GM21737 (cell line): ENCODE data around the gene USP47.

Experiments
- ATAC-seq: cut with Tn5 transposase; IDR thresholded peaks from one replicate; pipeline ENCODE4 v1.9.1; 2021; ENCODE audit warnings: mild to moderate bottlenecking, moderate library complexity; ENCODE audit not compliant: unreplicated experiment

USP47 gene

GRCh38 chr11:11937433-11937832 is 95.7 kb downstream of the USP47 start:
- no peak for ATAC-seq

GRCh38 chr11:11937957-11938356 is 96.2 kb downstream of the USP47 start:
- no peak for ATAC-seq

GRCh38 chr11:11940551-11940950 is 98.8 kb downstream of the USP47 start:
- ATAC-seq: no peak

- no peak for ATAC-seq
Observed at GRCh38 chr11:11942668-11943067, 100.9 kb downstream of the USP47 start.

- ATAC-seq: no peak
Observed at GRCh38 chr11:11944444-11944843, 102.7 kb downstream of the USP47 start.

- no peak for ATAC-seq
Observed at GRCh38 chr11:11946180-11946579, 104.4 kb downstream of the USP47 start.

GRCh38 chr11:11946878-11947277 is 105.1 kb downstream of the USP47 start:
- no peak for ATAC-seq

GRCh38 chr11:11947825-11948224 is 106.1 kb downstream of the USP47 start:
- ATAC-seq: no peak

GRCh38 chr11:11948242-11948947 is 106.6 kb downstream of the USP47 start:
- no peak for ATAC-seq

GRCh38 chr11:11949482-11949881 is 107.7 kb downstream of the USP47 start:
- no peak for ATAC-seq

- no peak for ATAC-seq
Observed at GRCh38 chr11:11952036-11952435, 110.3 kb downstream of the USP47 start.

- no peak for ATAC-seq
Observed at GRCh38 chr11:11956006-11956405, 114.2 kb downstream of the USP47 start.

GRCh38 chr11:11958403-11959231 is 116.8 kb downstream of the USP47 start:
- no peak for ATAC-seq

GRCh38 chr11:11959601-11960000 is 117.8 kb downstream of the USP47 start:
- no peak for ATAC-seq

- no peak for ATAC-seq
Observed at GRCh38 chr11:11960687-11961086, 118.9 kb downstream of the USP47 start.

- ATAC-seq: no peak
Observed at GRCh38 chr11:11961399-11962028, 119.7 kb downstream of the USP47 start.

- no peak for ATAC-seq
Observed at GRCh38 chr11:11963067-11963466, 121.3 kb downstream of the USP47 start.

GRCh38 chr11:11963842-11964773 is 122.3 kb downstream of the USP47 start:
- ATAC-seq: no peak

- no peak for ATAC-seq
Observed at GRCh38 chr11:11964774-11965150, 123.0 kb downstream of the USP47 start.

GRCh38 chr11:11965192-11965591 is 123.4 kb downstream of the USP47 start:
- no peak for ATAC-seq
